PC-3 (cell line): ENCODE measurements around the gene BDH1.

Experiments used
- CTCF ChIP-seq: fragments of 300-600 bp; sonication (generic); conservative IDR thresholded peaks from 2 replicates; pipeline ENCODE4 v1.5.1; 2017; ENCODE audit warnings: antibody characterized with exemption, low read depth, mild to moderate bottlenecking, low read length
- EZH2 ChIP-seq: fragments of 300-600 bp; sonication (generic); IDR thresholded peaks from one replicate; pipeline ENCODE4 v1.6.1; 2017; ENCODE audit warnings: antibody characterized with exemption, mild to moderate bottlenecking, low read length; ENCODE audit not compliant: unreplicated experiment
- EZH2phosphoT487 ChIP-seq: fragments of 300-600 bp; sonication (generic); IDR thresholded peaks from 2 replicates; pipeline ENCODE4 v1.6.1; 2018; ENCODE audit warnings: mild to moderate bottlenecking, antibody characterized with exemption, low read length, borderline replicate concordance

- no peak for TF ChIP-seq EZH2
- no peak for TF ChIP-seq EZH2phosphoT487
- no peak for TF ChIP-seq CTCF
These were observed 36.7 kb upstream of the BDH1 start for GRCh38 chr3:197592361-197593045.
